Measurements from ENCODE around the gene TOMT.
A peak's percentile ranks its signal among the peaks of the same experiment; 100 is the strongest.

The TOMT gene

GRCh38 chr11:72088076-72088808, 17.5 kb upstream of the TOMT start:
- DNase-seq = no peak

DNA sequence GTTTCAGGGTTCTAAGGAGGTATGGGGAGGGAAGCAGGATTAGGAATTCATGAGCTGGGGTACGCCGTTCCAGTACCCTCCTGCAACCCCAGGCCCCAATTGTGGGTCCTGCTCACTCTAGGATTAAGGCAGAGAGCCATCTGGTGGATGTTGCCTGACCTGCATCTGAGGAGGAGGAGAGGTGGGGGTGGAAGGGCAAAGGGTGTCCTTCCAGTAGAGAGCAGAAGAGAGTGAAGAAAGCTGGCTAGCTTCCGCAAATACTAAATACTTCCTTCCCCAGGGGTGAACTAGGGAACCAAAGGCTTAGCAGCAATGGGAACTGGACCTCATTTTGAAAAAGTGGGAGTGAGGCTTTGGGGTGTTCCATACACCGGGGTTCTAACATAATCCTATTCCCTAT, 14.4 kb upstream of the TOMT start:
- DNase-seq = no peak

- DNase-seq = no peak
Observed at GRCh38 chr11:72098741-72099140, 7.0 kb upstream of the TOMT start.

- no peak for DNase-seq
Observed at GRCh38 chr11:72100009-72100408, 5.7 kb upstream of the TOMT start.

- DNase-seq = no peak
Observed at GRCh38 chr11:72100462-72100861, 5.3 kb upstream of the TOMT start.

DNA sequence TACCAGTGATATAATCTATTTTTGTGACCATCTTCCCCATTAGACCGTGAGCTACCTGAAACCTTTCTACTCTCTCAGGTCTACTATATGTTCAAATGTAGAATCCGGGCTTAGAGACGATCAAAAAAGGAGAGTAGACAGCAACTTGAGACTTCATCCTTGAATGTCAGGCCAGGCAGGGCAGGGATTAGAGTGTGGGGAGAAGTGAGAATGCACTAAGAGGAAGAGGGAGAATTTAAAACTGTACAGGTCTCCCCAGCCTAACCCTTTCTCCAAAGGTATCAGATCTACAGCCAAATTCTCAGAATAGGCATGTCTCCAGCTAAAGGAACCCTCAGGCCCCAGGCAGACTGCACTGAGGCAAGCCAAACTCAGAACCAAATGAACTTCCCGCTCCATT, 3.6 kb upstream of the TOMT start:
- DNase-seq = no peak

DNA sequence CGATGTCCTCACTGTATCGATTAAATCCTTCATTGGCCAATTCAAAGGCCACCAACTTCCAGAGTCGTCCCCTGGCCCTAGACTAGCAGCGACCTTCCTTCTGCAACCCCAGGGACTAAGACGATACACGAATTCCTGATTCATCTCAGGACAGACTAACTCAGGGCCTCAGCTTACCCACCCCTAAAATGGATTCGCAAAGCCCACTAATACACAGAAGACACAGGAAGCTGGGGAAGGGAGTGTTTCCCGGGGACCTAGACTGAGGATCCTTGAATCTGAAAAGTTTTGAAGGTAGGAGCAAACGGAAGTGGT, 3.1 kb upstream of the TOMT start:
- no peak for DNase-seq

- DNase-seq = peak; percentile 91
Observed at GRCh38 chr11:72102946-72103753, 2.6 kb upstream of the TOMT start, which contains the start of gene LAMTOR1. Gene LAMTOR1 (minus strand): TSS chr11:72103297. CDS start chr11:72103224, 73 bp downstream.

GRCh38 chr11:72103754-72104167, 2.0 kb upstream of the TOMT start:
- DNase-seq = no peak

- DNase-seq = no peak
Observed at GRCh38 chr11:72111300-72112142, 5.8 kb downstream of the TOMT start.

DNA sequence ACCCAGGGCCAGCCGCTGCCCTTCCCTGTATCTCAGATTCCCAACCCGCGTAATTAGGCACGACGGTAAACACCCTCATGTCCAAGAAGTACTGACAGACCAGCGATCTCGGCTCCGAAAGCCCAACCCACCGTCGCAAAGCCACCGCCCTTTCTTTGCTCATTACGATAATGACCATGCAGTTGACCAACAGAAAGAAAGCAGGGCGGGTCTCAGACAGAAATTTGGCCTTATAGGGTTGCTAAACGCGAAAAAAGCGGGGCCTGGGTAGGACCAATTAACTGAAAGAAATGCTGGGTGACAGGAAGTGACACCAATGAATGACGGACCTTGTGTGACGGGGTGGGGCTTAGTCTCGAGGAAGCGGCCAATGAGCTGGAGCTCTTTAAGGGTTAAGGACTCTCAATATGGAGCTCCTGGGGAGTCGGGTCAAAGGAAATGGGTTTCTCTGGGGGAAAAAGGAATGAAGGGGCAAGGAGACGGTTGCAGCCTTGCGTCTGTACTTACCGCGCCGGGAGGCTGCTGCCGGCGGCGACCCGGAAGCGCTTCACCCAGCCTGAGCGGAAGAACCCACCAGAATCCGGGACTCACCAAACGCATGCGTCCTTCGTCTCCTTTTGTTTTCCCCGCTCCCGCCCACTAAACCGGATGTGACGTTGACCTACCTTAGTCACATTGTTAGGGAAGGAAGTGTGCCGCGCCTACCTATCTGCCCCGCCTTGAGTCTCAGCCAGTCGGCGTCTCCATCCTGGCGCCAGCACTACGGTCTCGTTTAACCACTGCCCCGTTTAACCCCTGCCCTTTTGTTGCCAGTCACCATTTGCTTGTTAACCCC, 6.6 kb downstream of the TOMT start, which contains the start of gene ANAPC15:
Gene ANAPC15 (minus strand): TSS at position 553 of the 835 bp plus-strand sequence. CDS start 1,419 bp downstream, outside the sequence.
- peak; percentile 95 for DNase-seq

DNA sequence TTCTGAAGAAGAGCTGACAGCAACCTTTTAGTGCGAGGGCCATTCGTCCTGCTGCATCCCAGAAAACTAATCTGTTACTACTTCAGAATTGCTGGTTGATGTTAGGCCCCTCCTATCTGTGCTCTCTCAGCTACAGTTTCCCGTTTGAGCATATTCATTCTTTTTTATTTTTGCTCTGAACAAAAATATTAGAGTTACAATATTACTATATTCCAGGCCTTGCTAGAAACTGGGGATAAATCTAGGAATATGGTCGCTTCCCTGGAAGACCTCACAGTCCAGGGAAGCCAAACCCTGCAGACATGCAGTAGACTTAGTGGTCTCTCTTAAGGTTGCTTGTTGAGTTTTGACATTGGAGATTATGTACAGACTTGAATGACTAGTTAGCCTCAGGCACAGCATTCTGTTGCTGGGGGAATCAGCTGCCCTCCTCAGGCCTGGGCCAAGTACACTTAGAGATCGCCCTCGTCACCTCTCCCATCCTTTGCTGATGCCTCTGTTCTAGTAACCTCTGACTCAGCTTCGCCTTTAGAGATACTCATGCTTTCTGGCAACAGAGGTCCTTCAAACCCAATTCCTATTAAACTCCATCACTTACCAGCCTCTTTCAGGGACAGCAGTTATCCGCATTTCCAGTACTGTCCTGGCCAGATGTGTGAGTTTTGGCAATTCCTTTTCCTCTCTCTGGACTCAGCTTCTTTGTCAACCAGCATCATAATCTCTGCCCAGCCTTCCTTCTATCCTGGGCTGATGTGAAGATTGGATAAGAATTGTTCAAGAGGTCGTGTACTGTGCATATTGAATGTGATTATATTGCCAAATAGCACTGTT, 7.5 kb downstream of the TOMT start:
- no peak for DNase-seq

DNA sequence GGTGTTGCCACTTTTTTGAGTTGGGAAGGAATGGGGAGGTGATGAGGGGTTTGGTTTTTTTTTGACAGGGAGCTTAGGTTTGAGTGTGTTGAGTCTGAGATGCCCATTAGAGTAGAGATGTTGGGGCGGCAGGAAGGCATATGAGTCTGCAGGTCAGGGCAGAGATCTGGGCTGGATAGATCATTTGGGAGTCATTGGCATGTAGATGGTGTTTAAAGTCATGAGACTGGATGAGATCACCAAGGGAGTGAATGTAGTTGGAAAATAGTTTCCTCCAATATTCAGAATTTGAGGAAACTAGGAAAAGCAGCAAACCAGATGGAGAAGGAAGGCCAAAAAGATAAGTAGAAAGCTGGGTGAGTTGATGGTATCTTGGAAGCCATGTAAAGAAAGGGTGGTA, 8.8 kb downstream of the TOMT start:
- DNase-seq = no peak

- DNase-seq = no peak
Observed at GRCh38 chr11:72116019-72116755, 10.5 kb downstream of the TOMT start.

DNA sequence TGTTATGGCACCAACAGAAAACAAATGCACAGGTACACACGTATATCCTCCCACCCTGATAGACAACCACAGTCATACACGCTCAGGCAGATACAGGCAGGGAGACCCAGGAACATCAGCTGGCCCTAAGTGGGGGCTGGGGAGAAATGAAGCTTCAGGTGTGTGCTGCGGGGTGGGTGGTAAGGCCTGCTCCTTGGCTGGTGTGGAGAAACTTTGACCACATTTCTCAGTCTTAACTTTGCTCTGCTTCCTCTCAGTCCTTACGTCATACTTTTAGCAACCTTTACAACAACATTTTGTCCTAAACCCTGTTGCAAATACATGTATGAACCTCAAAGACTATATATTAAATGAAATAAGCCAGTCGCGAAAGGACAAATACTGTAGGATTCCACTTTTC, 13.5 kb downstream of the TOMT start:
- DNase-seq = no peak

- no peak for DNase-seq
Observed at GRCh38 chr11:72120930-72121329, 15.2 kb downstream of the TOMT start.

- no peak for DNase-seq
Observed at GRCh38 chr11:72122607-72123006, 16.9 kb downstream of the TOMT start.

DNA sequence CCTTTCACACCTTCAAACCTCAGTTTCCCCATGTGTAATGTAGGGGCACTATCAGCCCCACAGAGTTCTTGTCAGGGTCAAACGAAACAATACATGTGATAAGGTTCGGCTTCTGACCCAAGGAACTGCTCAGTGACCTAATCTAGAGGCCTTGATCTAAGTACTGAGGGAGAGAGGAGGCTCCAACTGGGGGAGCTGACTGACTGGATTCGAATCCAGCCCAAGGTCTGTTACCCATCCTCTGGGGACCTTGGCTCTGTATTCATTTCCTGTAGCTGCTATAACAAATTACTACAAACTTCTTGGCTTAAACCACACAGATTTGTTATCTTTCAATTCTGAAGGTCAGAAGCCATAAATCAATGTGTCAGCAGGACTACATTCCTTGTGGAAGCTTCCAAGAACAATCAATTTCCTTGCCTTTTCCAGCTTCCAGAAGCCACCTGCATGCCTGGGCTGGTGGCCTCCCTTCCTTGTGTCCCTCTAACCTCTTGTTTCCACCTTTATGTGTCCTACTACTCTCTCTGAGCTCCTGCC, 17.5 kb downstream of the TOMT start:
- no peak for DNase-seq

GRCh38 chr11:72124046-72124445, 18.3 kb downstream of the TOMT start:
- DNase-seq = no peak

GRCh38 chr11:72125956-72126355, 20.2 kb downstream of the TOMT start:
- no peak for DNase-seq

Data from GOT3 (cell line).